ENCODE measurements around the gene CALML6. TPM values are rescaled to one million over a fixed set of nuclear protein-coding genes. Genes with fewer than 3 reads are reported as not detected.

CALML6 gene
- total RNA-seq, 1 experiment from 2014 or later: 1.7 TPM

GRCh38 chr1:1899266-1899966, 15.6 kb upstream of the CALML6 start:
- Histone ChIP-seq H3K14ac (ENCODE audit: insufficient read depth, low read length) (no peak overlapping the region; the same call in 1 of the 2 replicates), H2BK15ac (ENCODE audit: low read depth, low read length) (no peak overlapping the region), H3K79me2 (ENCODE audit: insufficient read depth, low read length) (no peaks in the 10 kb centered on the region), H3K18ac (ENCODE audit: insufficient read length, low read depth, low read length) (no peak overlapping the region), H3K4me1 (ENCODE audit: insufficient read depth, low read length) (0 out of 2 replicates have a peak, but pooled peaks cover 3% of the 10 kb centered on the region), H2AFZ (ENCODE audit: low read length) (no peak overlapping the region), H4K91ac (ENCODE audit: insufficient read length, low read depth, low read length) (no peak overlapping the region), H3K4ac (ENCODE audit: low read depth, low read length) (no peak overlapping the region), H3K56ac (ENCODE audit: insufficient read length, low read depth, low read length) (no peak overlapping the region), H2BK12ac (ENCODE audit: insufficient read length, low read depth, low read length) (no peak overlapping the region), H4K8ac (replicated peaks; ENCODE audit: insufficient read length, low read depth, low read length) (no peak overlapping the region), H3K4me2 (ENCODE audit: insufficient read depth, insufficient read length, low read length) (no peak overlapping the region), H3K79me1 (ENCODE audit: insufficient read depth, low read depth, low read length, poor library complexity, severe bottlenecking) (no peaks in the 10 kb centered on the region), H3K9me3 (ENCODE audit: control insufficient read depth, low read depth, low read length) (no peaks in the 10 kb centered on the region), H3K23me2 (ENCODE audit: insufficient read length, low read depth, low read length, poor library complexity, severe bottlenecking) (no peaks in the 10 kb centered on the region), H3K27ac (ENCODE audit: insufficient read length, low read depth, low read length) (no peak overlapping the region), H4K20me1 (ENCODE audit: control insufficient read depth, insufficient read depth, insufficient read length) (no peaks in the 10 kb centered on the region), H4K5ac (ENCODE audit: insufficient read length, low read depth, low read length) (no peak overlapping the region), H2AK5ac (ENCODE audit: insufficient read length, low read length) (no peak overlapping the region), H2BK5ac (ENCODE audit: insufficient read length, low read length) (no peak overlapping the region), H3T11ph (ENCODE audit: low read length) (no peak overlapping the region), H3K9ac (ENCODE audit: extremely low read depth, insufficient read length, low read length) (no peak overlapping the region), H2BK20ac (ENCODE audit: low read depth, low read length, poor library complexity, severe bottlenecking) (no peak overlapping the region), H3K23ac (ENCODE audit: insufficient read length, low read depth, low read length) (no peak overlapping the region), H3K27me3 (ENCODE audit: insufficient read depth, low read length) (no peaks in the 10 kb centered on the region), H2BK120ac (ENCODE audit: low read depth, low read length, poor library complexity, severe bottlenecking) (no peak overlapping the region)
- H3K9me3 Mint-ChIP-seq: peaks cover 6% of the 10 kb centered on the region in 2 experiments; a peak in 3 of 5 replicates
- no CpG with 5 or more reads among the region's 16 CpGs for WGBS (ENCODE audit: extremely low coverage, insufficient read length, low lambda C conversion rate)
- peak; percentile 48; the same call in 2 of the 3 replicates for TF ChIP-seq CTCF (conservative IDR thresholded peaks at IDR 0.05)
- H3K4me1 Mint-ChIP-seq: peaks cover 15 to 22% of the 10 kb centered on the region in 2 experiments
- no peak overlapping the region for H3K4me3 Mint-ChIP-seq
- no peaks in the 10 kb centered on the region for H3K36me3 Mint-ChIP-seq (ENCODE audit: insufficient read depth in 1 of 3, low read depth in 3 of 3)
- H3K27ac Mint-ChIP-seq: no peak overlapping the region
- peaks cover 6% of the 10 kb centered on the region for H3K27me3 Mint-ChIP-seq (ENCODE audit: low read depth)
- peak; percentile 68 for DNase-seq

All from H9 (cell line).